Stimulated activated CD8-positive, alpha-beta memory T cell treated with anti-CD3 and anti-CD28 coated beads, Interleukin-7, amount 100 ng/mL, for 48 hours (primary cell): Measurements from ENCODE around the gene WDR81.
"Not testable (repeated sequence)": the region's sequence is repeated elsewhere in the genome, so short reads cannot be mapped to it uniquely, and the experiment has no call there.

Experiments
- DNase-seq, 2 donors: peaks; one replicate each; pipeline ENCODE4 v3.0.0-alpha.2; 2020; ENCODE audit warnings: low read depth in 1 of 2; ENCODE audit errors: extremely low read depth in 1 of 2

WDR81 gene

DNA sequence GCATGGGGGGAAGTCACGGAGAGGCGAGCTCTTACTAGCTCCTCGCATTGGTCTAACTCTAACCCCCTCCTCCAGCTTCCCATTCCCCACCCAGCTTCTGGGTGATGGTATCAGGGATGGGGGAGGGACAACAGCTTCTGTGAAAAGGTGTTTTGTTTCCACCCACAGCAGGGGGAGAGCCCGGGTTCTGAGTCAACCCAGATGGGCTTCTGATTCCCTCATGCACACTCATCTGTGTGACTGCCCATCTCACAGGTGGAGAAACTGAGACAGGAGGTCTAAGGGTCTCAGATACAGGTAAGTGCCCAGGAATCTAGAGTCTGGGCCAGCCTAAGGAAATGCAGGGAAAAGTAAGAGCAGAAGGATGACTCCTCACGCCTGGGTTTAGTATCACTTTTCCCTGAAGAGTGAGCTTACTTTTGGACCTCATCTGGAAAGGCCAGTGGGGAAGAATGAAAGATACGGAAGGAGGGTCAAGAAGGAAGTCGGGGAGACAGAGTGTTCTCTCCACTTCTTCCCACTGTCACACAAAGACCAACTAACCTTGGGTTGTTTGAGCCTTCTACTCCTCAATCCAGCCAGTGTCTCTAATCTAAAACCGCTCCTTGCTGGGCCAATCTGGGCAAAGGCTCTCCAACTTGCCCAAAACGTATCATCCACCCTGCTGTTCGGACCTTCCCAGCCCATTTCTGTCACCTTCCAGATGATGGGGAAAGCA lies 11.2 kb upstream of the WDR81 start:
- DNase-seq: no peak

- no peak for DNase-seq
Measured at GRCh38 chr17:1713878-1714426, 10.6 kb upstream of the WDR81 start.

- DNase-seq: no peak
Measured at GRCh38 chr17:1714427-1714979, 10.0 kb upstream of the WDR81 start.

DNA sequence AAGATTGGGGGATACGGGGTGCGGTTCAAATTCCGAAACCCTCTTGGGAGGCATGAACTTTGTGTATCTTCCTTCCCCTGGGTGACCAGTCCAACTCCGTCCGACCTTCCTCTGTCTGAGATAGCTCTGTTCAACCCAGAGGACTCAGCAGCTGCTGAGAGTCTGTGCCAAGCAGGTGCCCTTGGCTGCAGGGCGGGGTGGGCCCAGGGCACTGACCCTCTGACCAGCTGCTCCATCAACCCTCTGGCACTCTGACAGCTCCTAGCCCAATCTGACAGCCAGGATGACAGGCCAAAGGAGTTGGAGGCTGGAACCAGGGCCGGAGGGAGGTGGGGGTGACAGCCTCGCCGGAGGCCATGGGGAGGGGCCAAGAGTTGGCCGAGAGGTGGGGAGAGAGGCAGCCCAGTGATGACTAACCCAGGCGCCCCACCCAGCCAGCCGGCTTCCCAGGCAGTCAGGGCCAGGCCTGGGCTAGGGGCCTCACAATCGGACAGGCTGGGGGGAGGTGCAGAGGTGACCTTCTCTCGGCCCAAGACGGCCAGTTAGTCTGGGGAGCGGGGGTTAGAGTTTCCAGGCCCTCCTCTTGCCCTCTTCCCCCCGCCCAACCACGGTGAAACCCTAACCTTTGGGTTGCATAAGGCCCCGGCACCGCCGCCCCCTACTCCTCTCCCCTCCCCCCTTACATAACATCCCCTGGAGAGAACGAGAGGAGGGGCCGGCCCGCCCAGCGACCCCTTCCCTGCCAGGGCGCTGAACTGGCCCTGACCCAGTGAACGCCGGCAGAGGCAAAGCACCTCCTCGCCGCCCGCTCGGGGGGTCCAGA lies 9.3 kb upstream of the WDR81 start:
- no peak for DNase-seq

- DNase-seq: no peak
Measured at GRCh38 chr17:1715803-1716075, 8.8 kb upstream of the WDR81 start.

- DNase-seq: peak; percentile 100
Measured at GRCh38 chr17:1716076-1716911, 8.2 kb upstream of the WDR81 start.

GRCh38 chr17:1716912-1717695 lies 7.4 kb upstream of the WDR81 start:
- peak; percentile 64 to 87 for DNase-seq

DNA sequence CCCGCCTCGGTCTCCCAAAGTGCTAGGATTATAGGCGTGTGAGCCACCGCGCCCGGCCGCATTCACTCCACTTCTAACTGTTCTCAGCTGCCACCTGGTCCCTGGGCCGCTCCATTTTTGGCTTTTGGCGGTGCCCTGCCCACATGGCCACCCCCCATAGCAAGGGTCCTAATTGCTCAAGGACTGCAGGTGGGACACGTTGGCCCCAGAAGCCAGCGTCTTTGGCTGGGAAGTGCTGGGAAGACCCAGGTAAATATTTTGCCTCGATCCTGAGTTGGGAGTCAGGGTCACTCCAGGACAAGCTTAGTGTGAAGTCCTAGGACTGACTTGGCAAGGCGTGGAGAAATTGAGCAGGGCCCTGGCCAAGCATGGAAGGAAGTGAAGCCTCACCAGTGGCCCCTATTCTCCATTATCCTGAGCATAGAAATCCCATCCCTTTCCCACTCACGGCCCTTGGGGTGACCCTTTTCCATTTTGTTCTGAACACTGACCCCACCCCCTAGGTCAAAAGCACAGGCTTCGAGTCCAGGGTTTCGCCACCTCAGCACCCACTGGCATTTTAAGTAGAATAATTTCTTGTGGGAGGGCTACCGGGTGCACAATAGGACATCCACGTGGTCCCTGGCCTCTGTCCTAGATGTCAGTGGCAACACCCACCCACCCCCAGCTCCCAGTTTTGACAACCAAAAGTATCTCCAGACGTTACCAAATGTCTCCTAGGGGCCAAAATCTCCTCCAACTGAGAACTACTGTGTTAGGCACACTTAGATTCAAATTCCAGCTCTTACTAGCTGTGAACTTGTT lies 5.9 kb upstream of the WDR81 start:
- no peak for DNase-seq

GRCh38 chr17:1720856-1721386 lies 3.6 kb upstream of the WDR81 start:
- DNase-seq: no peak

GRCh38 chr17:1722022-1722421 lies 2.5 kb upstream of the WDR81 start:
- not testable (repeated sequence) for DNase-seq

- DNase-seq: no peak
Measured at GRCh38 chr17:1724869-1725641, 551 bp downstream of the WDR81 start.

DNA sequence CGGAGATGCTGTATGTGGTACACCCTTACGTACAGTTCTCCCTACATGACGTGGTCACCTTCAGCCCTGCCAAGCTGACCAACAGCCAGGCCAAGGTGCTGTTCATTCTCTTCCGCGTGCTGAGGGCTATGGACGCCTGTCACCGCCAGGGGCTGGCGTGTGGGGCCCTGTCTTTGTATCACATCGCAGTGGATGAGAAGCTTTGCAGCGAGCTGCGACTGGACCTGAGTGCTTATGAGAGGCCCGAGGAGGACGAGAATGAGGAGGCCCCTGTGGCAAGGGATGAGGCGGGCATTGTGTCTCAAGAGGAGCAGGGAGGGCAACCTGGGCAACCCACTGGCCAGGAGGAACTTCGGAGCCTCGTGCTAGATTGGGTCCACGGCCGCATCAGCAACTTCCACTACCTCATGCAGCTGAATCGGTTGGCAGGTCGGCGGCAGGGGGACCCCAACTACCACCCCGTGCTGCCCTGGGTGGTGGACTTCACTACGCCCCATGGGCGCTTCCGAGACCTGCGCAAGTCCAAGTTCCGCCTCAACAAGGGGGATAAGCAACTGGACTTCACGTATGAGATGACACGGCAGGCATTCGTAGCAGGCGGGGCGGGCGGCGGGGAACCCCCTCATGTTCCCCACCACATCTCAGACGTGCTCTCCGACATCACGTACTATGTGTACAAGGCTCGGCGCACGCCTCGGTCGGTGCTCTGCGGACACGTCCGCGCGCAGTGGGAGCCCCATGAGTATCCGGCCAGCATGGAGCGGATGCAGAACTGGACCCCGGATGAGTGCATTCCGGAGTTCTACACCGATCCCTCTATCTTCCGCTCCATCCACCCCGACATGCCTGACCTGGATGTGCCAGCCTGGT lies 1.4 kb downstream of the WDR81 start:
- no peak for DNase-seq

DNA sequence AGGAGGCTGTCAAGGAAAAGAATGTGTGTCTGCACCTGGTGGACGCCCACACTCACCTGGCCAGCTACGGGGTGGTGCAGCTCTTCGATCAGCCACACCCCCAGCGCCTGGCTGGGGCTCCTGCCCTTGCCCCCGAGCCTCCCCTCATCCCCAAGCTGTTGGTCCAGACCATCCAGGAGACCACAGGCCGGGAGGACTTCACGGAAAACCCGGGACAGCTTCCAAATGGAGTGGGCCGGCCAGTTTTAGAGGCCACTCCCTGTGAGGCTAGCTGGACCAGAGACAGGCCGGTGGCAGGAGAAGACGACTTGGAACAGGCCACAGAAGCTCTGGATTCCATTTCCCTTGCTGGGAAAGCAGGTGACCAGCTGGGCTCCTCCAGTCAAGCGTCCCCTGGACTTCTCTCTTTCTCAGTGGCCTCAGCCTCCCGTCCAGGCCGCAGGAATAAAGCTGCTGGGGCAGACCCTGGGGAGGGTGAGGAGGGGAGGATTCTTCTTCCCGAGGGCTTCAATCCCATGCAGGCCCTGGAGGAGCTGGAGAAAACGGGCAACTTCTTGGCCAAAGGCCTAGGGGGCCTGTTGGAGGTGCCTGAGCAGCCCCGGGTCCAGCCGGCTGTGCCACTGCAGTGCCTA lies 2.2 kb downstream of the WDR81 start:
- DNase-seq: no peak

GRCh38 chr17:1727258-1727789 lies 2.8 kb downstream of the WDR81 start:
- no peak for DNase-seq

DNA sequence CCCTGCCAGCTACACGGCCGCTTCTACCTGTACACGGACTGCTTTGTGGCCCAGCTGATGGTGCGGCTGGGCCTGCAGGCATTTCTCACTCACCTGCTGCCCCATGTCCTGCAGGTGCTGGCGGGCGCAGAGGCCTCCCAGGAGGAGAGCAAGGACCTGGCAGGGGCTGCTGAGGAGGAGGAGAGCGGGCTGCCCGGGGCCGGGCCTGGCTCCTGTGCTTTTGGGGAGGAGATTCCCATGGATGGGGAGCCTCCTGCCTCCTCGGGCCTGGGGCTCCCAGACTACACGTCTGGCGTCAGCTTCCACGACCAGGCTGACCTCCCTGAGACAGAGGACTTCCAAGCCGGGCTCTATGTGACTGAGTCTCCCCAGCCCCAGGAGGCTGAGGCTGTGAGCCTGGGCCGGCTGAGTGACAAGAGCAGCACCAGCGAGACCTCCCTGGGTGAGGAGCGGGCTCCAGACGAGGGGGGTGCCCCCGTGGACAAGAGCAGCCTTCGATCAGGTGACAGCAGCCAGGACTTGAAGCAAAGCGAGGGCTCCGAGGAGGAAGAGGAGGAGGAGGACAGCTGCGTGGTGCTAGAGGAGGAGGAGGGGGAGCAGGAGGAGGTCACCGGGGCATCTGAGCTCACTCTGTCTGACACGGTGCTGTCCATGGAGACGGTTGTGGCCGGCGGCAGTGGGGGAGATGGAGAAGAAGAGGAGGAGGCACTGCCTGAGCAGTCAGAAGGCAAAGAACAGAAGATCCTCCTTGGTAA lies 3.5 kb downstream of the WDR81 start:
- DNase-seq: no peak

- no peak for DNase-seq
Measured at GRCh38 chr17:1729966-1730325, 5.4 kb downstream of the WDR81 start.
